Measurements from ENCODE around the gene COQ10B.

GRCh38 chr2:197513915-197514314 lies 60.6 kb downstream of the COQ10B start:
- TF ChIP-seq CTCF (IDR thresholded peaks at IDR 0.05): no peak
- TF ChIP-seq POLR2A (IDR thresholded peaks at IDR 0.05): no peak
